Tibial nerve (tissue), 4 donors: ENCODE measurements around the gene ST6GALNAC5. TPM values are rescaled to one million over a fixed set of nuclear protein-coding genes. Genes with fewer than 3 reads are reported as not detected.

Experiments used
- DNase-seq, 2 donors: peaks; one replicate each; pipeline ENCODE4 v3.0.0-alpha.2; 2019; ENCODE audit warnings: low spot score in 2 of 2
- H3K27ac ChIP-seq, 4 donors: fragments of 200-600 bp; sonication (generic) in 3 of 4; one replicate each; pipeline ENCODE4 v1.5.1; 2017 to 2019; ENCODE audit warnings: mild to moderate bottlenecking in 1 of 4
- H3K27me3 ChIP-seq, 2 donors: fragments of 200-600 bp; sonication (generic) in 1 of 2; one replicate each; pipeline versions ENCODE4 v1.5.1 to v1.6.0; 2017 to 2019
- H3K36me3 ChIP-seq, 3 donors: fragments of 200-600 bp; sonication (generic); one replicate each; pipeline ENCODE4 v1.5.1; 2018 to 2019
- H3K4me1 ChIP-seq, 4 donors: fragments of 200-600 bp; sonication (generic) in 3 of 4; one replicate each; pipeline ENCODE4 v1.5.1; 2017 to 2019
- H3K4me3 ChIP-seq, 4 donors: fragments of 200-600 bp; sonication (generic) in 3 of 4; one replicate each; pipeline ENCODE4 v1.5.1; 2017 to 2019; ENCODE audit warnings: mild to moderate bottlenecking in 1 of 4, moderate library complexity in 1 of 4
- H3K9me3 ChIP-seq, 4 donors: fragments of 200-600 bp; sonication (generic) in 3 of 4; one replicate each; pipeline ENCODE4 v1.5.1; 2017 to 2019
- CTCF ChIP-seq, 5 experiments: fragments of 200-600 bp in 3 of 5; fragments of 450-650 bp in 2 of 5; sonication (generic) in 3 of 5; IDR thresholded peaks; one replicate each; pipeline ENCODE4 v1.5.1; 2016 to 2019; ENCODE audit warnings: antibody characterized with exemption in 5 of 5, mild to moderate bottlenecking in 3 of 5, moderate library complexity in 2 of 5
- EP300 ChIP-seq, 2 donors: sonication (generic); formaldehyde crosslinking; IDR thresholded peaks; one replicate each; pipeline ENCODE4 v1.6.1; 2017; ENCODE audit warnings: antibody characterized with exemption in 2 of 2, mild to moderate bottlenecking in 1 of 2
- POLR2A ChIP-seq, 2 donors: fragments of 450-650 bp; IDR thresholded peaks; one replicate each; pipeline ENCODE4 v1.6.1; 2017; ENCODE audit warnings: antibody characterized with exemption in 2 of 2, mild to moderate bottlenecking in 2 of 2, moderate library complexity in 2 of 2
- WGBS, 2 donors: methylation state at CpG; one replicate each; pipeline ENCODE4 v1.1.5; 2018; 5-methylcytosine and 5-hydroxymethylcytosine counted together
- total RNA-seq, 4 donors: library from RNA; depleted of rRNA; stranded (reverse); fragments of >200 nt; gene quantifications; one replicate each; pipeline ENCODE4 v1.1.0, GENCODE V29; 2016

ST6GALNAC5 gene
- total RNA-seq, 4 donors from 2014 or later = 10.6 to 57.2 (median 20.5) TPM

- Histone ChIP-seq H3K4me1 (peaks cover 0 to 14% (median 5%) of the 10 kb centered on the region in 4 donors), H3K27me3 (no peaks in the 10 kb centered on the region), H3K36me3 (no peaks in the 10 kb centered on the region), H3K4me3 (no peak overlapping the region), H3K9me3 (peaks cover 0 to 3% (median 0%) of the 10 kb centered on the region in 4 donors), H3K27ac (no peak overlapping the region)
- DNase-seq = no peak
- TF ChIP-seq POLR2A (IDR thresholded peaks at IDR 0.05) = no peak
These were observed 32.1 kb upstream of the ST6GALNAC5 start for GRCh38 chr1:76835203-76835602.

- no peaks in the 10 kb centered on the region for H3K27me3 ChIP-seq
- H3K36me3 ChIP-seq = no peaks in the 10 kb centered on the region
- TF ChIP-seq CTCF (IDR thresholded peaks at IDR 0.05) (no peak), POLR2A (IDR thresholded peaks at IDR 0.05) (no peak), EP300 (IDR thresholded peaks at IDR 0.05) (no peak)
- no peaks in the 10 kb centered on the region for H3K4me1 ChIP-seq
- H3K4me3 ChIP-seq = no peak overlapping the region
- no peaks in the 10 kb centered on the region for H3K9me3 ChIP-seq
- H3K27ac ChIP-seq = no peak overlapping the region
- no peak for DNase-seq
- WGBS, 2 donors = 96 to 98% methylated on average over 2 of the region's 2 CpGs
These were observed 27.0 kb upstream of the ST6GALNAC5 start for GRCh38 chr1:76840278-76840677.

GRCh38 chr1:76841460-76841859, 25.8 kb upstream of the ST6GALNAC5 start:
- H3K4me1 ChIP-seq = no peaks in the 10 kb centered on the region
- WGBS, 2 donors = 39 to 50% methylated on average over 2 of the region's 2 CpGs
- no peak overlapping the region for H3K4me3 ChIP-seq
- no peaks in the 10 kb centered on the region for H3K9me3 ChIP-seq
- TF ChIP-seq POLR2A (IDR thresholded peaks at IDR 0.05) (no peak), CTCF (IDR thresholded peaks at IDR 0.05) (no peak), EP300 (IDR thresholded peaks at IDR 0.05) (no peak)
- no peak for DNase-seq
- H3K36me3 ChIP-seq = no peaks in the 10 kb centered on the region
- H3K27ac ChIP-seq = no peak overlapping the region
- no peaks in the 10 kb centered on the region for H3K27me3 ChIP-seq

- H3K36me3 ChIP-seq = no peaks in the 10 kb centered on the region
- no peak for DNase-seq
- H3K9me3 ChIP-seq = peaks cover 0 to 6% (median 0%) of the 10 kb centered on the region in 4 donors
- no peaks in the 10 kb centered on the region for H3K4me1 ChIP-seq
- no peaks in the 10 kb centered on the region for H3K27me3 ChIP-seq
- no peak overlapping the region for H3K4me3 ChIP-seq
- no peak overlapping the region for H3K27ac ChIP-seq
- WGBS, 2 donors = 93 to 96% methylated on average over 5 of the region's 5 CpGs
- TF ChIP-seq POLR2A (IDR thresholded peaks at IDR 0.05) (no peak), EP300 (IDR thresholded peaks at IDR 0.05) (no peak), CTCF (IDR thresholded peaks at IDR 0.05) (no peak)
These were observed 23.3 kb upstream of the ST6GALNAC5 start for GRCh38 chr1:76843821-76844464.

GRCh38 chr1:76854255-76854654, 13.0 kb upstream of the ST6GALNAC5 start:
- Histone ChIP-seq H3K4me1 (no peaks in the 10 kb centered on the region), H3K27ac (no peak overlapping the region), H3K27me3 (no peaks in the 10 kb centered on the region), H3K36me3 (no peaks in the 10 kb centered on the region), H3K4me3 (no peak overlapping the region), H3K9me3 (no peaks in the 10 kb centered on the region)
- TF ChIP-seq EP300 (IDR thresholded peaks at IDR 0.05) (no peak), CTCF (IDR thresholded peaks at IDR 0.05) (no peak), POLR2A (IDR thresholded peaks at IDR 0.05) (no peak)
- no peak for DNase-seq
- 77 to 81% methylated on average over 3 of the region's 3 CpGs for WGBS, 2 donors

- Histone ChIP-seq H3K27ac (no peak overlapping the region), H3K4me1 (no peaks in the 10 kb centered on the region), H3K36me3 (no peaks in the 10 kb centered on the region), H3K4me3 (no peak overlapping the region), H3K9me3 (no peaks in the 10 kb centered on the region), H3K27me3 (no peaks in the 10 kb centered on the region)
- WGBS, 2 donors = 75 to 79% methylated on average over 5 of the region's 5 CpGs
- no peak for DNase-seq
- TF ChIP-seq CTCF (IDR thresholded peaks at IDR 0.05) (no peak), EP300 (IDR thresholded peaks at IDR 0.05) (no peak), POLR2A (IDR thresholded peaks at IDR 0.05) (no peak)
These were observed 11.2 kb upstream of the ST6GALNAC5 start for GRCh38 chr1:76856104-76856503.
